Nephron progenitor cell (in vitro differentiated cells): Measurements from ENCODE around the gene ZNF530.

ENCODE experiments used
- DNase-seq: peaks from one replicate; pipeline ENCODE4 v3.0.0; 2021
- H3K27ac Mint-ChIP-seq: 2 replicates; pipeline ENCODE4 v1.8.0; 2021; ENCODE audit warnings: mild to moderate bottlenecking, moderate library complexity, mixed read lengths
- H3K27me3 Mint-ChIP-seq: 2 replicates; pipeline ENCODE4 v1.8.0; 2021; ENCODE audit warnings: mild to moderate bottlenecking, low read depth, mixed read lengths; ENCODE audit not compliant: poor library complexity
- H3K36me3 Mint-ChIP-seq: 2 replicates; pipeline ENCODE4 v1.8.0; 2021; ENCODE audit warnings: low read depth, mixed read lengths
- H3K4me1 Mint-ChIP-seq: 2 replicates; pipeline ENCODE4 v1.8.0; 2021; ENCODE audit warnings: mixed read lengths
- H3K4me3 Mint-ChIP-seq: 2 replicates; pipeline ENCODE4 v1.8.0; 2021; ENCODE audit warnings: mild to moderate bottlenecking, moderate library complexity, mixed read lengths
- H3K9me3 Mint-ChIP-seq: 2 replicates; pipeline ENCODE4 v1.8.0; 2021; ENCODE audit warnings: mild to moderate bottlenecking, moderate library complexity, mixed read lengths
- TF ChIP-seq, protein P1 (sequence below): fragments of 200-600 bp; sonication (generic); IDR thresholded peaks from 2 replicates; pipeline ENCODE4 v1.5.0; 2021; ENCODE audit warnings: antibody characterized with exemption

The ZNF530 gene

GRCh38 chr19:57560049-57560491, 39.6 kb upstream of the ZNF530 start:
- TF ChIP-seq, protein P1, sequence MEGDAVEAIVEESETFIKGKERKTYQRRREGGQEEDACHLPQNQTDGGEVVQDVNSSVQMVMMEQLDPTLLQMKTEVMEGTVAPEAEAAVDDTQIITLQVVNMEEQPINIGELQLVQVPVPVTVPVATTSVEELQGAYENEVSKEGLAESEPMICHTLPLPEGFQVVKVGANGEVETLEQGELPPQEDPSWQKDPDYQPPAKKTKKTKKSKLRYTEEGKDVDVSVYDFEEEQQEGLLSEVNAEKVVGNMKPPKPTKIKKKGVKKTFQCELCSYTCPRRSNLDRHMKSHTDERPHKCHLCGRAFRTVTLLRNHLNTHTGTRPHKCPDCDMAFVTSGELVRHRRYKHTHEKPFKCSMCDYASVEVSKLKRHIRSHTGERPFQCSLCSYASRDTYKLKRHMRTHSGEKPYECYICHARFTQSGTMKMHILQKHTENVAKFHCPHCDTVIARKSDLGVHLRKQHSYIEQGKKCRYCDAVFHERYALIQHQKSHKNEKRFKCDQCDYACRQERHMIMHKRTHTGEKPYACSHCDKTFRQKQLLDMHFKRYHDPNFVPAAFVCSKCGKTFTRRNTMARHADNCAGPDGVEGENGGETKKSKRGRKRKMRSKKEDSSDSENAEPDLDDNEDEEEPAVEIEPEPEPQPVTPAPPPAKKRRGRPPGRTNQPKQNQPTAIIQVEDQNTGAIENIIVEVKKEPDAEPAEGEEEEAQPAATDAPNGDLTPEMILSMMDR, result no peak
- Mint-ChIP-seq H3K4me3 (peak overlapping the region; percentile 99), H3K27me3 (peaks cover 5% of the 10 kb centered on the region), H3K9me3 (peaks cover 90% of the 10 kb centered on the region), H3K4me1 (peaks cover 17% of the 10 kb centered on the region), H3K36me3 (peaks cover 50% of the 10 kb centered on the region), H3K27ac (peak overlapping the region; percentile 85)
- DNase-seq, result no peak

DNA sequence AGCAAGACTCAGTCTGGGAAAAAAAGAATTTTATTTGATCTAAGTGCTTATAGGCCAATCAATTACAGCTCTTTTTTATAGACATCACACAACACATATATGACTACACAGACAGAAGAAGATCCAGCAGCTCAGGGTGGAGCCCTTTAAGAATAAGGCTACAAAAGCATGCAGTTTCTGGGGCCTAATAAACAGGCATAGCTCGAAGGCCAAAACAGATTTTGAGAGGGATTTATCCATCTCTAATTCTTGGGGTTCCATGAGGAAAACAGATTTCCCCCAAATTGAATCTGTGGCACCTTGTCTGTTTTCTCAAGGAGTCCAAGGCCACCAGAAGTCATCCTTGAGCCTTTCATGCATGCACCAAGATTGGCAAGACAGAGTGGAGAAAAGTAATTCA, 36.1 kb upstream of the ZNF530 start:
- peaks cover 95% of the 10 kb centered on the region for H3K9me3 Mint-ChIP-seq
- H3K27ac Mint-ChIP-seq, result no peak overlapping the region
- TF ChIP-seq, protein P1, result no peak
- H3K36me3 Mint-ChIP-seq, result peaks cover 19% of the 10 kb centered on the region
- H3K4me1 Mint-ChIP-seq, result peaks cover 6% of the 10 kb centered on the region
- no peak overlapping the region for H3K4me3 Mint-ChIP-seq
- no peak for DNase-seq
- H3K27me3 Mint-ChIP-seq, result peaks cover 5% of the 10 kb centered on the region

DNA sequence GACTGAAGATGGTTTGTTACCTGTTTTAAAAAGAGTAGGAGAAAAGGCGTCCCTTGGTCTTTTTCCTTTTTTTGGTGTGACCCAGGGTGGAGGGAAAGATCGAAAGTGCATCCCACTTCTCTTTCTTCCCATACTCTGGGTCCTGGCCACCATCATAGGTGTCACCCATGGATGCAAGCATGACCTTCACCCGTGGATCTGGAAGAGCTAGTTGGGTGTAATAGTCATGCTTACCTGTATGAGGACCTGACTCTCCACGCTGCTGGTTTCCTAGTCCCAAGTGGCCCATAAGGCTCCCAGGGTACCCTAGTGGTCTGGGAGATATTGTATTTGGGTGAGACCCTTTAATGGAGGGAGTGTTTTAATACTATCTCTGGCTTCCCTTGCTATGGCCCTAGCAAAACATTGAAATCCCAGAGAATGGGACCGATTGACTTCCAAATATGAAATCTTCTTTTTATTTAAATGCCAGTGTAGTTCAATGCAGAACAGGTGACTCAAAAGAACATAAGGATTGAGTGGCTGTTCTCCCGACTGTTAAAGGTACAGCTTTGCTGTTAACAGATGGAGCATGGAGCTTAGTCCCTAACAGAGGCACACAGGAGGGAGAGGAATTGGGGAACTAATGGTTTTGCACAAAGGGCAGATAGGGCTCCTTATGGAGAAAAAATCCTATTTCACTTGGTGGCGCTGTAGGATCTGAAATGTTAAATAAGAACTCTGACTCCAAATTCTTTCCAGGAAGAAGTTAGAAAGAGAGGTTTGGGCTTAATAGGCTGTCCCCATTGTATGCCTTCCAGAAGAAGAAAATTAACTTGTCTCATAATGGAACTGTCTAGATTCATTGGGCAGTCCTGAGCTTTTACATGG, 33.1 kb upstream of the ZNF530 start:
- Mint-ChIP-seq H3K36me3 (peaks cover 32% of the 10 kb centered on the region), H3K4me1 (no peaks in the 10 kb centered on the region)

DNA sequence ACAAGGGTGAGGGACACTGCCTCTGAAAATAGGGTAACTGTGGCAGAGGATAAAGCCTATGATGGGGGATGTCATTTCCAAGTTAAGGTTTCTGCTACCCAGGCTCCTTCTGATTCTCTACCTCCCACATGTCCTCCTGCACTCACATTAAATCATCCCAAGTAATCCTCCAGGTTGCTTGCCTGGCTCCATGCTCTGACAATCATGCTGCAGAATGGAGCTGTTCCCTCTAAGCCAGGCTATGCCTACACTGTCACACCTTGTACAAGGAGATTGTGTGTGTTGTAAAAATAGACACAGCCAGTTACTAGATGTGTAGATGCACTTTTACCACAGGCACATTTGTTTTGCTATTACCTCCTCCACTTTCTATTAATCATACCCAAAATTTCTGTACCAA, 29.0 kb upstream of the ZNF530 start:
- Mint-ChIP-seq H3K4me1 (no peaks in the 10 kb centered on the region), H3K36me3 (peaks cover 69% of the 10 kb centered on the region), H3K4me3 (no peak overlapping the region), H3K27ac (no peak overlapping the region), H3K9me3 (peaks cover 100% of the 10 kb centered on the region), H3K27me3 (peaks cover 5% of the 10 kb centered on the region)
- TF ChIP-seq, protein P1, result no peak
- no peak for DNase-seq

More for the DNA sequence above, 33.1 kb upstream of the ZNF530 start:
- H3K27ac Mint-ChIP-seq, result no peak overlapping the region
- no peak for DNase-seq
- peaks cover 99% of the 10 kb centered on the region for H3K9me3 Mint-ChIP-seq
- TF ChIP-seq, protein P1, result no peak
- H3K4me3 Mint-ChIP-seq, result no peak overlapping the region
- H3K27me3 Mint-ChIP-seq, result peaks cover 7% of the 10 kb centered on the region

GRCh38 chr19:57572415-57572947, 27.2 kb upstream of the ZNF530 start:
- H3K4me1 Mint-ChIP-seq, result peaks cover under 1% of the 10 kb centered on the region
- no peak overlapping the region for H3K4me3 Mint-ChIP-seq
- H3K27me3 Mint-ChIP-seq, result peaks cover 5% of the 10 kb centered on the region
- H3K27ac Mint-ChIP-seq, result no peak overlapping the region
- DNase-seq, result no peak
- TF ChIP-seq, protein P1, result no peak
- H3K36me3 Mint-ChIP-seq, result peaks cover 87% of the 10 kb centered on the region
- peaks cover 100% of the 10 kb centered on the region for H3K9me3 Mint-ChIP-seq
